Measurements from ENCODE around the gene MRM1. TPM values are rescaled to one million over a fixed set of nuclear protein-coding genes. Genes with fewer than 3 reads are reported as not detected.

MRM1 gene
- polyA plus RNA-seq, 1 donor (not counting 4 experiments of a cell fraction or from before 2014, with no cell fraction given) = 3.8 TPM

DNA sequence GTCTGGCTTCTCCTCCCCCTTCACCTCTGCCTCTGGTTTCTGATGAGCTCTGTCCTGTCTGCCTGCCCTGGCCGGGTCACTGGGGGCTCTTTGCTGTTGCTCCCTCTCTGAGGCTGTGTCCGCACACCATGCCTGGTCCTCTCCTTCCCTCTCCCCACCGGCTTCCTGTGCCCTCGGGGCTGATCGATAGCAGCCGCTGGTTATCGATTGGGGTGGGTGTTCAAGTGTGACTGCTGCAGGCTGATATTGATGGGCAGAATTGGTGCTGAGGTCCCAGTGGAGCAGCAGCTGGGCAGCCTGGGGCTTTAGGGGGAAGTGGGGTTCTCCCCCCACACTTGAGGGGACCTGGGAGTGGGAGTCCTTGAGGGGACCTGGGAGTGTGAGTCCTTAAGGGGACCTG lies 16.4 kb downstream of the MRM1 start:
- DNase-seq (ENCODE audit: low read depth, low spot score) = no peak
- H3K79me2 ChIP-seq (ENCODE audit: control insufficient read depth, insufficient read depth, low read length) = no peaks in the 10 kb centered on the region
- no peak overlapping the region for H2AFZ ChIP-seq (ENCODE audit: control insufficient read depth, low read length)
- FAIRE-seq = no peak
- TF ChIP-seq, protein P1, sequence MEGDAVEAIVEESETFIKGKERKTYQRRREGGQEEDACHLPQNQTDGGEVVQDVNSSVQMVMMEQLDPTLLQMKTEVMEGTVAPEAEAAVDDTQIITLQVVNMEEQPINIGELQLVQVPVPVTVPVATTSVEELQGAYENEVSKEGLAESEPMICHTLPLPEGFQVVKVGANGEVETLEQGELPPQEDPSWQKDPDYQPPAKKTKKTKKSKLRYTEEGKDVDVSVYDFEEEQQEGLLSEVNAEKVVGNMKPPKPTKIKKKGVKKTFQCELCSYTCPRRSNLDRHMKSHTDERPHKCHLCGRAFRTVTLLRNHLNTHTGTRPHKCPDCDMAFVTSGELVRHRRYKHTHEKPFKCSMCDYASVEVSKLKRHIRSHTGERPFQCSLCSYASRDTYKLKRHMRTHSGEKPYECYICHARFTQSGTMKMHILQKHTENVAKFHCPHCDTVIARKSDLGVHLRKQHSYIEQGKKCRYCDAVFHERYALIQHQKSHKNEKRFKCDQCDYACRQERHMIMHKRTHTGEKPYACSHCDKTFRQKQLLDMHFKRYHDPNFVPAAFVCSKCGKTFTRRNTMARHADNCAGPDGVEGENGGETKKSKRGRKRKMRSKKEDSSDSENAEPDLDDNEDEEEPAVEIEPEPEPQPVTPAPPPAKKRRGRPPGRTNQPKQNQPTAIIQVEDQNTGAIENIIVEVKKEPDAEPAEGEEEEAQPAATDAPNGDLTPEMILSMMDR (optimal IDR thresholded peaks at IDR 0.05 in 1 of 3, IDR thresholded peaks at IDR 0.05 in 1 of 3, conservative IDR thresholded peaks at IDR 0.05 in 1 of 3; ENCODE audit: extremely low read depth in 1 of 3, insufficient read depth in 2 of 3, low read length in 3 of 3) = no peak
- TF ChIP-seq EZH2 (IDR thresholded peaks at IDR 0.05; ENCODE audit: low read length) = no peak
- H3K9me1 ChIP-seq (ENCODE audit: control insufficient read depth, extremely low read depth, insufficient read depth, low read length) = no peaks in the 10 kb centered on the region
- no peaks in the 10 kb centered on the region for H3K27me3 ChIP-seq (ENCODE audit: control insufficient read depth, extremely low read depth, insufficient read depth, low read length)
- no peaks in the 10 kb centered on the region for H3K9me3 ChIP-seq (ENCODE audit: control insufficient read depth, low read depth, low read length)
- no peak overlapping the region for H3K27ac ChIP-seq (ENCODE audit: control insufficient read depth, insufficient read depth, low read length)
- dilution Hi-C loops (cut with MboI; ENCODE audit: extremely low pct_ligation_motif_present, low sequenced_read_pairs) = no loop called here
- no peaks in the 10 kb centered on the region for H4K20me1 ChIP-seq (ENCODE audit: control insufficient read depth, extremely low read depth, insufficient read depth, low read length)
- no peak overlapping the region for H3K9ac ChIP-seq (ENCODE audit: control insufficient read depth, extremely low read depth, insufficient read depth, low read length)
- H3K4me1 ChIP-seq (ENCODE audit: control insufficient read depth, extremely low read depth, insufficient read depth, low read length) = no peaks in the 10 kb centered on the region
- no peaks in the 10 kb centered on the region for H3K36me3 ChIP-seq (ENCODE audit: control insufficient read depth in 2 of 2, extremely low read depth in 1 of 2, insufficient read depth in 2 of 2, low read length in 2 of 2)
- H3K4me2 ChIP-seq (ENCODE audit: control insufficient read depth, extremely low read depth, insufficient read depth, low read depth, low read length) = no peak overlapping the region
- H3K4me3 ChIP-seq (ENCODE audit: control insufficient read depth in 2 of 3, extremely low read depth in 1 of 3, insufficient read depth in 2 of 3, low read depth in 1 of 3, low read length in 3 of 3) = no peak overlapping the region

DNA sequence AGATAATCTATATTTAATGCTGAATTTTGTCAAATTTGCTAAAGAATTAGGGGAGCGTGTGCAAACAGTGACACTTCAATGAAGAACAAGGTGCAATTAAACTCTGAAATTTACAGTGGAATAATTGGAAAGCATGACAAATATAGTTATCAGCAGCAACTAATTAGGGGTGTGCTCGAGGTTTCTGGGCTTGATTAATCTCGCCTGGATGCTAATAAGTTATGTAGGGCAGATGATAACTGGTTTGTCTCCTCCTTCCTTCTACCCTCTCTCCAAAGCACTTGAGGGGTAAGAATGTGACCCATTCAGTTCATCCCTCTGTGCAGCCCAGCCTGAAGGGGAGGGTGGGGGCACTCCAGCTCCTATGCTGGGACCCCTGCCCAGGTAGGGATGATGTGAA lies 21.9 kb downstream of the MRM1 start:
- no peak for DNase-seq (ENCODE audit: low read depth, low spot score)
- TF ChIP-seq, protein P1 (optimal IDR thresholded peaks at IDR 0.05 in 1 of 3, IDR thresholded peaks at IDR 0.05 in 1 of 3, conservative IDR thresholded peaks at IDR 0.05 in 1 of 3; ENCODE audit: extremely low read depth in 1 of 3, insufficient read depth in 2 of 3, low read length in 3 of 3) = no peak
- no peak for TF ChIP-seq EZH2 (IDR thresholded peaks at IDR 0.05; ENCODE audit: low read length)
- Histone ChIP-seq H4K20me1 (ENCODE audit: control insufficient read depth, extremely low read depth, insufficient read depth, low read length) (no peaks in the 10 kb centered on the region), H3K27me3 (ENCODE audit: control insufficient read depth, extremely low read depth, insufficient read depth, low read length) (no peaks in the 10 kb centered on the region), H3K9ac (ENCODE audit: control insufficient read depth, extremely low read depth, insufficient read depth, low read length) (no peak overlapping the region), H3K9me3 (ENCODE audit: control insufficient read depth, low read depth, low read length) (no peaks in the 10 kb centered on the region), H3K79me2 (ENCODE audit: control insufficient read depth, insufficient read depth, low read length) (no peaks in the 10 kb centered on the region), H3K27ac (ENCODE audit: control insufficient read depth, insufficient read depth, low read length) (no peak overlapping the region), H3K4me3 (ENCODE audit: control insufficient read depth in 2 of 3, extremely low read depth in 1 of 3, insufficient read depth in 2 of 3, low read depth in 1 of 3, low read length in 3 of 3) (no peak overlapping the region), H2AFZ (ENCODE audit: control insufficient read depth, low read length) (no peak overlapping the region), H3K4me1 (ENCODE audit: control insufficient read depth, extremely low read depth, insufficient read depth, low read length) (no peaks in the 10 kb centered on the region), H3K4me2 (ENCODE audit: control insufficient read depth, extremely low read depth, insufficient read depth, low read depth, low read length) (no peak overlapping the region), H3K9me1 (ENCODE audit: control insufficient read depth, extremely low read depth, insufficient read depth, low read length) (no peaks in the 10 kb centered on the region), H3K36me3 (ENCODE audit: control insufficient read depth in 2 of 2, extremely low read depth in 1 of 2, insufficient read depth in 2 of 2, low read length in 2 of 2) (no peaks in the 10 kb centered on the region)
- FAIRE-seq = no peak
- dilution Hi-C loops (cut with MboI; ENCODE audit: extremely low pct_ligation_motif_present, low sequenced_read_pairs) = no loop called here

All from keratinocyte (primary cell).